Left lung (tissue), 10 donors: Measurements from ENCODE around the gene TSPEAR. TPM values are rescaled to one million over a fixed set of nuclear protein-coding genes. Genes with fewer than 3 reads are reported as not detected.

Source experiments
- ATAC-seq: fragments of 200-7000 bp; cut with Tn5 transposase; one replicate; pipeline ENCODE4 v1.9.1; 2020; ENCODE audit warnings: moderate library complexity
- DNase-seq, 4 donors: peaks; one replicate each; pipeline ENCODE4 v3.0.0-alpha.2; 2013 to 2020
- H3K27ac ChIP-seq, 2 donors: fragments of 200-600 bp; sonication (generic) in 1 of 2; one replicate each; pipeline versions ENCODE4 v1.5.0 to v1.8.0; 2020 to 2021
- H3K27me3 ChIP-seq, 2 donors: fragments of 200-600 bp; sonication (generic) in 1 of 2; one replicate each; pipeline versions ENCODE4 v1.5.0 to v1.8.0; 2020 to 2021
- H3K36me3 ChIP-seq, 2 donors: fragments of 200-600 bp; sonication (generic) in 1 of 2; one replicate each; pipeline versions ENCODE4 v1.5.0 to v1.8.0; 2020 to 2021
- H3K4me1 ChIP-seq, 2 donors: fragments of 200-600 bp; one replicate each; pipeline ENCODE4 v1.8.0; 2021
- H3K4me3 ChIP-seq, 2 donors: fragments of 200-600 bp; sonication (generic) in 1 of 2; one replicate each; pipeline versions ENCODE4 v1.5.0 to v1.8.0; 2020 to 2021; ENCODE audit warnings: mild to moderate bottlenecking in 1 of 2
- H3K9me3 ChIP-seq, 2 donors: fragments of 200-600 bp; sonication (generic) in 1 of 2; one replicate each; pipeline versions ENCODE4 v1.5.0 to v1.8.0; 2020 to 2021
- intact Hi-C, 2 donors: fragments of 100-400 bp; cut with DNase I; formaldehyde crosslinking; loops; one replicate each; pipeline versions ENCODE4 v1.11.2 to v1.14.2; 2022
- polyA plus RNA-seq, 6 donors: library from polyadenylated mRNA; unstranded; fragments of 120-200 nt; gene quantifications; one replicate each; pipeline ENCODE4 v1.2.1, GENCODE V29; 2013; ENCODE audit not compliant: insufficient read length in 6 of 6
- total RNA-seq, 2 donors: library from RNA; stranded (reverse); fragmentation: NEBNext Ultra II Directional; extraction: Animal tissue kit (Norgen Biotek cat#: 25700); gene quantifications; one replicate each; pipeline ENCODE4 v1.2.1, GENCODE V29; 2021
- TF ChIP-seq, protein P1 (sequence below), 2 donors: fragments of 200-600 bp; sonication (generic) in 1 of 2; IDR thresholded peaks; one replicate each; pipeline versions ENCODE4 v1.5.0 to v1.8.0; 2021; ENCODE audit warnings: antibody characterized with exemption in 2 of 2
- donor health status: DM: no; HTN: yes; CAD: no.
- donor health status: DM: no; HTN: no; CAD: no.

Gene TSPEAR
- total and polyA plus RNA-seq, 8 donors: 0.10 to 4.7 (median 3.3) TPM

GRCh38 chr21:44696572-44696971 lies 14.8 kb downstream of the TSPEAR start:
- intact Hi-C loops: no loop called here
- peaks cover 6 to 64% of the 10 kb centered on the region in 2 donors for H3K27me3 ChIP-seq
- H3K36me3 ChIP-seq: no peaks in the 10 kb centered on the region
- H3K4me1 ChIP-seq: no peaks in the 10 kb centered on the region
- TF ChIP-seq, protein P1, sequence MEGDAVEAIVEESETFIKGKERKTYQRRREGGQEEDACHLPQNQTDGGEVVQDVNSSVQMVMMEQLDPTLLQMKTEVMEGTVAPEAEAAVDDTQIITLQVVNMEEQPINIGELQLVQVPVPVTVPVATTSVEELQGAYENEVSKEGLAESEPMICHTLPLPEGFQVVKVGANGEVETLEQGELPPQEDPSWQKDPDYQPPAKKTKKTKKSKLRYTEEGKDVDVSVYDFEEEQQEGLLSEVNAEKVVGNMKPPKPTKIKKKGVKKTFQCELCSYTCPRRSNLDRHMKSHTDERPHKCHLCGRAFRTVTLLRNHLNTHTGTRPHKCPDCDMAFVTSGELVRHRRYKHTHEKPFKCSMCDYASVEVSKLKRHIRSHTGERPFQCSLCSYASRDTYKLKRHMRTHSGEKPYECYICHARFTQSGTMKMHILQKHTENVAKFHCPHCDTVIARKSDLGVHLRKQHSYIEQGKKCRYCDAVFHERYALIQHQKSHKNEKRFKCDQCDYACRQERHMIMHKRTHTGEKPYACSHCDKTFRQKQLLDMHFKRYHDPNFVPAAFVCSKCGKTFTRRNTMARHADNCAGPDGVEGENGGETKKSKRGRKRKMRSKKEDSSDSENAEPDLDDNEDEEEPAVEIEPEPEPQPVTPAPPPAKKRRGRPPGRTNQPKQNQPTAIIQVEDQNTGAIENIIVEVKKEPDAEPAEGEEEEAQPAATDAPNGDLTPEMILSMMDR (IDR thresholded peaks at IDR 0.05): no peak
- ATAC-seq: no peak
- no peak overlapping the region for H3K27ac ChIP-seq
- DNase-seq: no peak
- no peak overlapping the region for H3K4me3 ChIP-seq
- H3K9me3 ChIP-seq: peaks cover 0 to 27% of the 10 kb centered on the region in 2 donors

GRCh38 chr21:44695641-44696040 lies 15.7 kb downstream of the TSPEAR start:
- intact Hi-C loops: no loop called here
- no peaks in the 10 kb centered on the region for H3K4me1 ChIP-seq
- no peaks in the 10 kb centered on the region for H3K36me3 ChIP-seq
- H3K9me3 ChIP-seq: peaks cover 0 to 27% of the 10 kb centered on the region in 2 donors
- DNase-seq (no peak), ATAC-seq (no peak)
- TF ChIP-seq, protein P1 (IDR thresholded peaks at IDR 0.05): no peak
- H3K27ac ChIP-seq: no peak overlapping the region
- H3K27me3 ChIP-seq: peaks cover 6 to 55% of the 10 kb centered on the region in 2 donors
- no peak overlapping the region for H3K4me3 ChIP-seq

- no peak overlapping the region for H3K27ac ChIP-seq
- no peak overlapping the region for H3K4me3 ChIP-seq
- peaks cover 6 to 51% of the 10 kb centered on the region in 2 donors for H3K27me3 ChIP-seq
- H3K9me3 ChIP-seq: peaks cover 0 to 27% of the 10 kb centered on the region in 2 donors
- intact Hi-C loops: no loop called here
- DNase-seq (no peak), ATAC-seq (no peak)
- no peaks in the 10 kb centered on the region for H3K36me3 ChIP-seq
- TF ChIP-seq, protein P1 (IDR thresholded peaks at IDR 0.05): no peak
- H3K4me1 ChIP-seq: no peaks in the 10 kb centered on the region
Observed at GRCh38 chr21:44695184-44695583, 16.2 kb downstream of the TSPEAR start.

DNA sequence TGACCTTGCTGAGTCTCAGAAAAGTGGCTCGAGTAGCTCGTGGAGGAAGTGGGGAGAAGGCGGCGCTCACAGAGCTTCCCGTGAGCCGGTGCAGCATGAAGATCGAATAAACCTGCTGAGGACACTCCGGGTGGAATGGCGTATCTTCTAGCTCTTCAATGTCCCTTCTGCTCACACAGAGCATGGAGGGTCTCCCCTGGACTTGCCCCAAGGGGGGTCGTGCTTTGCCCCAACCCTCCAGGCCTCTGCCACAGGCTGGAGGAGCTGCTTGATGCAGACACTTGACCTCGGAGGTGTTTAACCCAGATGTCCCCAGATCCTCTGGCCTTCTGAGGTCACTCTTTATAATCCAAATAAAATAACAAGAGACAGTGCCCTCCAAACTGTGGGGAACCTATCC lies 16.6 kb downstream of the TSPEAR start:
- H3K9me3 ChIP-seq: peaks cover 0 to 27% of the 10 kb centered on the region in 2 donors
- DNase-seq: no peak
- ATAC-seq: no peak
- intact Hi-C loops: no loop called here
- H3K27ac ChIP-seq: no peak overlapping the region
- TF ChIP-seq, protein P1 (IDR thresholded peaks at IDR 0.05): no peak
- no peak overlapping the region for H3K4me3 ChIP-seq
- H3K4me1 ChIP-seq: no peaks in the 10 kb centered on the region
- H3K36me3 ChIP-seq: no peaks in the 10 kb centered on the region
- H3K27me3 ChIP-seq: peaks cover 6 to 46% of the 10 kb centered on the region in 2 donors

DNA sequence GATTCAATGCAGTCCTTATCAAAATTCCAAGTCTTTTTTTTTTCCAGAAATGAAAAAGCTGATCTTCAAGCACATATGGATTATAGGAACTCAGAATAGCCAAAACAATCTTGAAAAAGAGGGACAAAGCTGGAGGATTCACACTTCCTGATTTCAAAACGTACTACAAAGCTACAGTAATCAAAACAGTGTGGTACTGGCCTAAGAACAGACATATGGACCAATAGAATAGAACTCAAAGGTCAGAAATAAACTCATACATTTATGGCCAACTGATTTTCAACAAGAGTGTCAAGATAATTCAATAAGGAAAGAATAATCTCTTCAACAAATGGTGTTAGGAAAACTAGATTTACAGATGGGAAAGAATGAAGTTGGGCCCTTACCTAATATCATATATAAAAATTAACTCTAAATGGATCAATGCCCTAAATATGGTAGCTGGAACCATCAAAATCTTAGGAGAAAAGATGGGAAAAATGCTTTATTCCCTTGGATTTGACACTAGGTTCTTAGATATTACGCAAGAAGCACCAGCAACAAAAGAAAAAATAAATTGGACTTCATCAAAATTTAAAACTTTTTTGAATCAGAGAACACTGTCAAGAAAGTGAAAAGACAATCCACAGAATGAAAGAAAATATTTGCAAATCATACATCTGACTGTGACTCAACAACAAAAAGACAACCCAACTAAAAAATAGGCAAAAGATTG lies 18.4 kb downstream of the TSPEAR start:
- H3K4me1 ChIP-seq: no peaks in the 10 kb centered on the region
- H3K27me3 ChIP-seq: peaks cover 3 to 39% of the 10 kb centered on the region in 2 donors
- H3K27ac ChIP-seq: no peak overlapping the region
- no peak overlapping the region for H3K4me3 ChIP-seq
- peaks cover 0 to 27% of the 10 kb centered on the region in 2 donors for H3K9me3 ChIP-seq
- intact Hi-C loops: no loop called here
- TF ChIP-seq, protein P1 (IDR thresholded peaks at IDR 0.05): no peak
- no peaks in the 10 kb centered on the region for H3K36me3 ChIP-seq
- DNase-seq: no peak
- no peak for ATAC-seq
